HG02943 (cell line): ENCODE data around the gene NMNAT2.
"Not testable (repeated sequence)": the region's sequence is repeated elsewhere in the genome, so short reads cannot be mapped to it uniquely, and the experiment has no call there.

Experiments used
- ATAC-seq: cut with Tn5 transposase; IDR thresholded peaks from one replicate; pipeline ENCODE4 v1.9.1; 2021; ENCODE audit warnings: mild to moderate bottlenecking, low read depth, moderate library complexity; ENCODE audit not compliant: unreplicated experiment

The NMNAT2 gene

DNA sequence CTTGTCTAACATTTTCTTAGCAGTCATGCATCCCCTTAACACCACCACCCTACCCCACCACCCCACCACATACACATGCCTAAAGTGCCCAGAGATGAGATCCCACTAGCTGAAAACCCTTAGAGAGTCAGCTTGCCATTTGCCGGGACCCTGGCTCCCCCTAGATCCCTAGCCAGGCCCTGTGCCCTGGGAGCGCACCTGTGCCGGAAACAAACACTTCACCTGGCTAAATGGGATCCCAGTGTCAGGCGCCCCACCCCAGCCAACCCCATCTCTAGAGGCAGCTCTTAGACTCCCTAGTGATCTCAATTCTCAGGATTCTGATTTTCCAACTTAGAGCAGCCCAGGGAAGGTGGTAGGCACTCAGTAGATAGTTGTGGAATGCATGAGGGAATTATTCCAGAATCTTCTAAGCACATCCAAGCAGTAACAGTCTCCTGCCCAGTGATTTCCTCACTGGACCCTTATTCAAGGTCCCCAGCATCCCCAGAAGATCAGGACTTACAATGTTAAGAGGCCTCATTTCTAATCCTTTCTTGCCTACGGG, 126.9 kb downstream of the NMNAT2 start:
- no peak for ATAC-seq

DNA sequence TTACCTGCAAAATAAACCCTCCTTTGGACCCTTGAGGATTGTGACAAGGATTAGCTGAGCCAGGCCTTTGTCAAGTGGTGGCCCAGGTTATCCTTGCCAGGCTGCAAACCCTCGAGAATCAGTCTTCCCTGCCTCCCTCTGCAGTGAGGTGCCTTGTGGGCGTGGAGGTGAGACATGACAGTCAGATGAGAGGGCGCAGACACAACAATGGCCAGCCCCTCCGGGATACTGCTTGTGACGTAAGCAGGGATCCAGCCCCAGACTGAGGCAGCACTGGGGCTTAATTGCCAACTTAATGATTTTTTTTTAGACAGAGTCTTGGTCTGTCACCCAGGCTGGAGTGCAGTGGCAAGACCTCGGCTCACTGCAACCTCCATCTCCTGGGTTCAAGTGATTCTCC, 127.6 kb downstream of the NMNAT2 start:
- no peak for ATAC-seq

DNA sequence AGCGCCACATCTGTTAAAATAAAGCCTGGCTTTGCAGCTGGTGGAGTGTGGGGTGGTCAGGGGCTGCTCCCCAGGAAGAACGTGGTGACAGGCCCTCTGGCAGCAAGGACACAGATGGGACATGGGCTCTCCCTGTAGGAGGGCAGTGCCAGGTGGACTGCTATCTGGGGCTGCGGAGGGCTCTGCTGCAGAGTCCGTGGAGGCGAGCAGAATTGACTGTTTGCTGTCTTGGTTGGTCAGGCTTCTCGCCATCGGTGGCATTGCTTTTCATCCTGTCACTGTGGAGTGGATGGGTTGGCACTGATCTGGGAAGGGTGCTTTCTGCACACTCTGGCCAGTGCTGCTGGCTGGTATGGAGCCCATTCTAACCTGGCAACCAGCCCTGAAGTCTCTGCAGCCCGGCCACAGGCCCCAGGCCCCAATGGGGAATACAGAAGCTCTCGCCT, 129.1 kb downstream of the NMNAT2 start:
- ATAC-seq: no peak

- ATAC-seq: no peak
These were observed 129.6 kb downstream of the NMNAT2 start for GRCh38 chr1:183288583-183288982.

DNA sequence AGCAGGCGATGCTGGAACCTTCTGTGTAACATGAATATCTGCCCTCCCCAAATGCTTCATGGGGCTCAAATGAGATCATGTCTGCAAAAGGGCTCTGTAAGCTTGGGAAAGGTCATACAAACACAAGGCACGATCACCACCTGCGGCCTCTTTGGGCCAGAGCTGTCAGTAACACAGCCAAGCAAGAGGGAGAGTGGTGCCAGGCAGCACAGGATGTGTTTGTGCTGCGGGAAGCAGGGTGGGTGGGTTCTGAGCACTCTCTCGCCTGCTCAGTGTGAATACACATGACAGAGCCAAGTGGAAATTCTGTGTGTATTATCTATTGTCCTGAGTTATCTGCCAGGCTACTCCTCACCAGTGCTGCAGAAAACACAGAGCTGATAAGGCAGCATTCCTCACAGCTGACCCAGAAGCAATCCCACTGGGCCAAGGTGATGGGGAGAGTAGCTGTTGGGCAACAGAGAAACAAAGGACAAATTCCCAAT, 130.9 kb downstream of the NMNAT2 start:
- ATAC-seq: no peak

DNA sequence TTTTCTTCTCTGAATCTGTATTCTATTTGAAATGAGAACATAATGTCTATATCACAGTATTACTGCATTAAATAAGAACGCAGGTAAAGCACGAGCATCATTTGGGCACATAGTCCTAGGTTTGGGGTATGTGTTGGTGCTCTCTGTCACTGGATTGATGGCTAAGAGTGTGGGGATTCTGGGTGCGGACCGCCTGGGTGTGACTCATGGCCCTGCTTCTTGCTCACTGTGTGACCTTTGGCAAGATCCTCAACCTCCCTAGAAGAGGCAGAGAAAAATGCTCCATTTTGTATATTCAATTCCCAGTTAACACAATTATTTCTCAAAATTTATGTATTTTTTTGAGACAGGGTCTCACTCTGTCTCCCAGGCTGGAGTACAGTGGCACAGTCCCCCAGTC, 132.4 kb downstream of the NMNAT2 start:
- ATAC-seq: no peak

DNA sequence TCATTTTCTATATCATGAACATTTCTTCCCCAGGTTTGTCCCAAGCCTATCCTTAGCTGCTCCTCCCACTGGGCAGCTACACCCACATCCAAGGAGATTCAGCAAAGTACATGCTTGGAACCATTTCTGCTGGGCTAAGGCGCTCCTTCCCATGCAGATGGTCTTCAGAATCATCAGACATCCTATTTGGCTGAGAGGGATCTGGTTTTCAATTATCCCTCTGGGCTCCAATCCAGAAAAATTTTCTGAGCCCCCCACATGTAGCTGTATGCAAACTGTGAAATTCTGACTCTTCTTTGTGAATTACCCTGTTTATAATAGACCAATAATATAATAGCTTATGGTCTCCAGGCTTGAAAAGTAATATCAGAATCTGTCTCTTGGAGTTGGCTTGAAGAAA, 132.9 kb downstream of the NMNAT2 start:
- no peak for ATAC-seq

DNA sequence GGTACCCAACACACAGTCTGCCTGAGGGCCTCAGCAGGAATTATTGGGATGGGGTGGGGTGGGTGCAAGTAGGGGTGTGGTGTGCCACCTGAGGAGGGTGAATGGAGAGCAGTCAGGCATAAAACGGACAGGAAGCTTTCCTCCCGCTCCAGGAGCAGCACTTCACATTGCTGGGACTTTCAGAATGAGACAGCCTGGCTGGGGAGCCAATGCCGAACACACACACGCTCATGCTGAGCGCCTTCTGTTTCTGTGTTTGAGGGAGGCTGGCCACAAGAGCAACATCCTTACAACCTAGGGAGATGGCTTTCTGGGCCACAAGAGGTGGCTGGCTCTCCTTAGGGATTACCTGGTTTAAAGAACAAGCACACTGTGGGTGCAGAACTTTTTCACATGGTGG, 134.1 kb downstream of the NMNAT2 start:
- ATAC-seq: no peak

GRCh38 chr1:183283286-183283685, 134.9 kb downstream of the NMNAT2 start:
- no peak for ATAC-seq

- no peak for ATAC-seq
These were observed 135.9 kb downstream of the NMNAT2 start for GRCh38 chr1:183282101-183282855.

DNA sequence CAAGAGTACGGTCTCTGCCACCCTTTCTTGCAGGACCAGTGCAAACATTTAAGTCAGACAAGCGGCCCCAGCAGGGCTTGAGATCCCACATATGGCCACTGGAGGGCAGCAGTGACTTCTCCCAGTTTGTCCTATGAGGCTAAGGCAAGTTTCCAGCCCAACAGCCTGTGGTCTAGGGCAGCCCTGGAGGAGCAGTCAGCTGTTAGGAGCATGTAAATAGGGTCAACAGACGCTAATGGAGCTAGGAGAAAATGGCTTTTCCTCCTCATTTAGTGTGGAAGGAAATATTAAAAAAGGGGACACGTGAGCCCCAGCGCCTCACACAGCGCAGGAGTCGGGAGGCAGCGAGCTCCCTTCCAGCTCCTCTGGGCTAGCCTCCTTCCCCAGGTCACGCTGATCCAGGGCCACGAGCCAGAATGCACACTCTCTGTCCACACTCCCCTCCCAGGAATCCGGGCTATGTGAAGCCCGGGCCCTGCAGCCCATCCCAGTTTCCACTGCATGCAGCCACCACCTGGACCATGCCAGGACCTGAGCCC, 136.6 kb downstream of the NMNAT2 start:
- no peak for ATAC-seq

- no peak for ATAC-seq
These were observed 137.1 kb downstream of the NMNAT2 start for GRCh38 chr1:183281039-183281438.

DNA sequence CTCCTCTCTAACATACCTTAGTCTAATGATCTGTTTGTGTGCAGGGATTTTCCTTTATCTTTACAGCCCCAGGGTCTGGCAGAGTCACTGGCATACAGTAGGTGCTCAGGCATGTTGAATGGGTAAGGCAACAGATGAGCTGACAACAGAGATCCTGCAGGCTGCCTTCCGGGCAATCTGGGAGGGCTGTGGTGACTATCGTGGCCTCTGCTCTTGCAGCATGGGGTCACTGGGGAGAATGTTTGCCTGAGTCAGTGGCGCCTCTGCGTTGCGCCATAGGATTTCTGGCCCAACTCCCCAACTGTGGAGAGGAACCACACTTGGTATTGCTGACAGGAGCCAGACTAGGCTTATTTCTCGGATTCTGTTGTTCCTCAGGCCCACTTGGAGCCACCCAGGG, 138.3 kb downstream of the NMNAT2 start:
- ATAC-seq: no peak

- no peak for ATAC-seq
These were observed 139.2 kb downstream of the NMNAT2 start for GRCh38 chr1:183278739-183279591.

GRCh38 chr1:183277821-183278738, 140.1 kb downstream of the NMNAT2 start:
- no peak for ATAC-seq

DNA sequence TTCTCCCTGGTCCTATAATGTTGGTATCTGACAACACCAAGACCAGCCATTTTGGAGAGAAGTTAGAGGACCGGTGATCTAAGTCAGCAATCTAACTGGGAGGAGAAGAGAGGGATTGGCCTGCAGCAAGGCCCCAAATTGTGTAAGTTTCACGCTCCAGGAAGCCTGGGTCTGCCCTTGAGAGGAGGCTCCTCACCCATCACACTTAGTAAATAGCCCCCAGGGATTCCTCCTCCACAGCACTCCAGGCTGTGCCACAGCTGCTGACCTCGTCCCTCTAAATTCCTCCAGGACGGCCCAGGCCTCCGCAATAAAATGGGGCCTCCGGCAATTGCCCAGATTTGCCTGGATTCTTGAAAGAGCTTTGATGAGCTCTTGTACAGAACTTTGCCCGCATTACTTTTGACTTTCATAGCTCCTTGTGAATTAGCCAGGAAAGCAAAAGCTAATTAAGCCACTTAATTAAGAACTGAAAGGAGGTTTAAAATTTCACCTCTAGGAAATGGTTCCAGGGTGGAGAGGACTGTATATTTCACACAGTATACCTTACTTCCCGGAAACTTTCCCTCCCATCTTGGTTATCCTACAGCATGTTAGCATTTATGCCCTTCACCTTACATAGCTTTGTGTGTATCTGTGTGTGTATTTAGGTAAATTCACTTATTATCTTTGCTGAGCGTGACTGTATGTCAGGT, 141.6 kb downstream of the NMNAT2 start:
- no peak for ATAC-seq

DNA sequence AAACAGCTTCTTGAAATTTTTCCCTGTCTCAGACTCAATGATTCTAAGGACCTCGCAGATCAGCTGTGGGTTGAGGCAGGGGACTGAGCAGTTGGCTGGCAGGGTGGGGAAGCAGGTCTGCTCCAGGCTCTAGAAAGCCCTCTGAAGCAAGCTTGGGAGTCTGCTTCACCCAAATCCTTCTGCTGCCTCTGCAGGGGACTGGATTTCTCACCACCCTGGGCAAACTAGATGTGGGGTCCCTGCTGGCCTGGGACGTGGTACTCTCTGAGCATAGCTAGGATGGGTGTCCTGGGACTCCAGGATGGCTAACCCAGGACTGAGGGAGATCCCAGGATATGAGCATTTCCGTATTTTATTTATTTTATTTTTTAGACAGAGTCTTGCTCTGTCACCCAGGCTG, 142.9 kb downstream of the NMNAT2 start:
- no peak for ATAC-seq

DNA sequence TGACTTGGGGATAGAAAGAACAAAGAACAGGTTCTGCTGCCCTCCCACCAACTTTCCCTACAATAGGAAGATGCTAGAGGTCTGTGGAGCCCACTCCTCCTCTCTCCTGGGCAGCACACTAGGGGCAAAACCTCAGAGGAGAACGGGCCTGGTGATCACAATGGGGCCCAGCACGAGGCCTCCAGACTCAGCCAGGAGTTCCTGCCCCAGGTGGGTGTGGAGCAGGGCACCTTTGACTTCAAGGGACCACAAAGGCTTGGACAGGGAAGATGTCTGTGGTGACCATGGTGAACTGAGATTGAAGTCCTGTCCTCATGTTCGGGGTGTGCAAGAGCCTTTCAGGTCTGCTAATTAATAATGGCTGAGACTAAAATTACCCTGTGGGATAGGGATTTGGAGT, 143.3 kb downstream of the NMNAT2 start:
- no peak for ATAC-seq

GRCh38 chr1:183273984-183274383, 144.2 kb downstream of the NMNAT2 start:
- not testable (repeated sequence) for ATAC-seq
